HG03378 (cell line): ENCODE measurements around the gene ZNF397.

Source experiments
- ATAC-seq: cut with Tn5 transposase; IDR thresholded peaks from one replicate; pipeline ENCODE4 v1.9.1; 2021; ENCODE audit warnings: mild to moderate bottlenecking, moderate library complexity; ENCODE audit not compliant: unreplicated experiment

ZNF397 gene

DNA sequence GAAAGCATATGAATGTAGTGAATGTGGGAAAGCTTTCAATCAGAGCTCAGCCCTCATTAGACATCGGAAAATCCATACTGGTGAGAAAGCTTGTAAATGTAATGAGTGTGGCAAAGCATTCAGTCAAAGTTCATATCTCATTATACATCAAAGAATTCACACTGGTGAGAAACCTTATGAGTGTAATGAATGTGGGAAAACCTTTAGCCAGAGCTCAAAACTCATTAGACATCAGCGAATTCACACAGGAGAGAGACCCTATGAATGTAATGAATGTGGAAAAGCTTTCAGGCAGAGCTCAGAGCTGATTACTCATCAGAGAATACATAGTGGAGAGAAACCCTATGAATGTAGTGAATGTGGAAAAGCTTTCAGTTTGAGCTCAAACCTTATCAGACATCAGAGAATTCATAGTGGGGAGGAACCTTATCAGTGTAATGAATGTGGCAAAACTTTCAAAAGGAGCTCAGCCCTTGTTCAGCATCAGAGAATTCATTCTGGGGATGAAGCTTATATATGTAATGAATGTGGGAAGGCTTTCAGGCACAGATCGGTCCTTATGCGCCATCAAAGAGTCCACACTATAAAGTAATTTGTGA lies 5.0 kb downstream of the ZNF397 start:
- ATAC-seq, result no peak

DNA sequence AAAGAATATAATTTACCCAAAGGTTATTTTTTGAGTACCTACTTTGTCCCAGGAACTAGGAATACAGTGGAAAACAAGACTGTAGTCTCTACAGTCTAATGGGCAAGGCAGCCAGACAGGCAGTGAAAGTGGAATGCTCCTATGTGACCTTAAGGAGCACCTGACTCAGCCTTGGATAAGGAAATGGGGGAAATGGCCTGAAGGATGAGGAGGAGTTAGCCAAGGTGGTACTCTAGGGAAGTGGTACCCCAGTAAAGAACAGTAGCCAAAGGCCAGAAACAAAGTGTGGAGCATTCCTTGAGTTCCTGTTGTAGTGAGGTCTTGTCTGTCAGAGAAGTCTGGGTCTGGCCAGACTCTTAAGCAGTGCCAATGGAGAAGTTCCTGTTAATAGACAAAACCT lies 6.0 kb downstream of the ZNF397 start:
- ATAC-seq, result no peak

DNA sequence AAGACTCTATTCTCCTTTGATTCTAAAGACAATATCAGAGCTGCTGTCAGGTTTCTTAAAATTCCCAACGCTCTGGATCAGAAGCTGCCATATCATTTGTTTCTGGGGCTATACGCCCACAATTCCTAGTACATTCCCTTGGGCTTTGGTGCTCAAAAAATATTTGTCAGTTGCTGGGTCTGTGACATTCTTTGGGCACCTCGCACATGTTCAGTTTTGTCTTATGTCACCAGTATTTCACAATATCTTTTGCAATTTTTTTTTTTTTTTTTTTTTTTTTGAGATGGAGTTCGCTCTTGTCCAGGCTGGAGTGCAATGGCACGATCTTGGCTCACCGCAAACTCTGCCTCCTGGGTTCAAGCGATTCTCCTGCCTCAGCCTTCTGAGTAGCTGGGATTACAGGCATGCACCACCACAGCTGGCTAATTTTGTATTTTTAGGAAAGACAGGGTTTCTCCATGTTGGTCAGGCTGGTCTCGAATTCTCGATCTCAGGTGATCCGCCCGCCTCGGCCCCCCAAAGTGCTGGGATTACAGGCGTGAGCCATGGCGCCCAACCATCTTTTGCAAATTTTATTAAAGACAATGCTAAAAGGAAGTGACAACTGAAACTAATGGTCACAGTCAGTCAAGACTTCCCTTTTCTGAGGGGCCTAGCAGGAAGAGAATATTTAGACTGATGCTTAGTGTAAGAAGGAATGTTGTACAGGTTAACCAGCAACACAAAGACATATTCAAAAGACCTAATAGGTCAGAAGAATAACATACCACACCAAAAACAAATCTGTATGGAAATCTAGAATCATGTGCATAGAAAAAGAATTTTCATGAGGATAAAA lies 6.8 kb downstream of the ZNF397 start:
- ATAC-seq, result no peak

DNA sequence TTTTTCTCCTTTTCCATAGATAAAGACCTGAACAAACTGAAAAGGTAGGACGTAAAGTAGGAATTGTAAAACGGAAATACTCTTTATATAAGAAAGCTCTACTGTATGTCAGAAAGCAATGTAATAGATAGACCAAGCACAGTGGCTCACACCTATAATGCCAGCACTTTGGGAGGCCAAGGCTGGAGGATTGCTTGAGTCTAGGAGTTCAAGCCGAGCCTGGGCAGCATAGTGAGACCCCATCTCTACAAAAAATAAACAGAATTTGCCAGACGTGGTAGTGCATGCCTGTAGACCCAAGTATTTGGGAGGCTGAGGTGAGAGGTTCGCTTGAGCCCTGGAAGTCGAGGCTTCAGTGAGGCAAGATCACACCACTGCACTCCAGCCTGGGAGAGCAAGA lies 7.6 kb downstream of the ZNF397 start:
- ATAC-seq, result no peak

DNA sequence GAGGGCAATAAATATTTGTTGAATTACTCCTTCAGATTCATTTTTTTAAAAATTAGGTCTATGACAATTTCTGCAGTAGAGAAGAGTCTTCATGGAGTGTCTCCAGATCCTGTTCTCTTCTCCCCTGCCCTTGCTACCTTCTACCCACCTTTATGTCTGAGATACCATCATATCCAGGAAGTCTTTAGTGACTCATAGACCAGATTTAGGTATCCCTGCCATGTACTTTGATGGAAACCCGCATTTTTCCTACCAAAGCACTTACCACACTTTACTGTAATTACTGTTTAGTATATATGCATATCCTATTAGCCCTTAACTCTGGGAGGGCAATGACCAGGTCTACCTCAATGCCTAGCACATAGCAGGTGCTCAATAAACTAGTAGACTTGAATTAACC lies 11.6 kb downstream of the ZNF397 start:
- no peak for ATAC-seq

DNA sequence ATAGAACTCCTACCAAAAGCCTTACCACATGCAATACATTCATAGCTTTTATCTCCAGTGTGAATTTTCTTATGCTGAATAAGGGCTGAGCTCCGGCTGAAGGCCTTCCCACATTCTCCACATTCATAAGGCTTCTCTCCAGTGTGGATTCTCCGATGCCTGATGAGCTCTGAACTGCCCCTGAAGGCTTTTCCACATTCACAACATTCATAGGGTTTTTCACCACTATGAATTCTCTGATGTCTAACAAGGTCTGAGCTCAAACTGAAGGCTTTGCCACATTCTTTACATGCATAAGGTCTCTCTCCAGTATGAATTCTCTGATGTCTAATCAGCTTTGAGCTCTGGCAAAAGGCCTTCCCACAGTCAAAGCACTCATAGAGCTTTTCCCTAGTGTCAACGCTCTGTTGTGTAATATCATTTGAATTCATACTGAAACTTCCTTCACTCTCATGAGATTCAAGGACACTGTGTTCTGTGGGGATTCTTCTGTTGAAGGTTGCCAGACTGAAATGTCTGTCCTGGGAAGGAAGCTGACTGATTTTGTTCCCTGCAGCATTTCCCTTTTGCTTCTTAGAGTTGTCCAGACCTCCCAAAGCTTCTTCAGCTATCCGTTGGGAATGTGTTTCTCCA lies 12.9 kb downstream of the ZNF397 start:
- ATAC-seq, result no peak

DNA sequence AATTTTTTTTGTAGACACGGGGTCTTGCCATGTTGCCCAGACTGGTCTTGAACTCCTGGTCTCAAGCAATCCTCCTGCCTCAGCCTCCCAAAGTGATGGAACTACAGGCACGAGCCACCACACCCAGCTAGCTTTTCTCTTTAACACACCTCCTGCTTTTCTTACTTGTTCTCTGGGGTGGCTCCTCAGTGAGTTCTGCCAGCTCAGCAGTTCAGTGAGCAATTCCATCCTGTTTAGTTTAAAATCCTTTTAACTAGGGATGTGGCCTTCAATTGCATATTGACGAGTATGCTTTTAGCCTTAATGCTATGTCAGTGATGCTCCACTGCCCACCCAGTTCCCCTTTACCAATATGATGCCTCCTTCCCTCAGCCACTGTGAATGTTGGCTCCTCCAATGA lies 16.1 kb downstream of the ZNF397 start:
- no peak for ATAC-seq

DNA sequence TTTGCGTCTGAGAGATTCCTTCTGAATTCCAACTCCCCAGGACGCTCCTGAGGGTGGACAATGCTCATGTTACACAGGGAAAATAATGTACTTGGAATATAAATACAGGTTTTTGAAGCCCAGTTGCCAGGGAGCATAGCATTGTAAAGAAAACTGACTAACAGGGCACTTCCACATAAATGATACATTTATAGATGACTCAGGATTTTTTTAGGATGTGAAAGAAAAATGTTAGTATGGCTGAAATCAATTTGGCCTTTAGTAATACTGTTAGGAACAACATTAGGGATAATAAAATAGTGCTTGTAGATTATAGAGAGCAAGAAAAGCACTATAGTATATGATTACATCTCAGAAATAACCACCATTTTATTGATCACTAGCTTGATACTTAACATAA lies 23.6 kb downstream of the ZNF397 start:
- no peak for ATAC-seq

DNA sequence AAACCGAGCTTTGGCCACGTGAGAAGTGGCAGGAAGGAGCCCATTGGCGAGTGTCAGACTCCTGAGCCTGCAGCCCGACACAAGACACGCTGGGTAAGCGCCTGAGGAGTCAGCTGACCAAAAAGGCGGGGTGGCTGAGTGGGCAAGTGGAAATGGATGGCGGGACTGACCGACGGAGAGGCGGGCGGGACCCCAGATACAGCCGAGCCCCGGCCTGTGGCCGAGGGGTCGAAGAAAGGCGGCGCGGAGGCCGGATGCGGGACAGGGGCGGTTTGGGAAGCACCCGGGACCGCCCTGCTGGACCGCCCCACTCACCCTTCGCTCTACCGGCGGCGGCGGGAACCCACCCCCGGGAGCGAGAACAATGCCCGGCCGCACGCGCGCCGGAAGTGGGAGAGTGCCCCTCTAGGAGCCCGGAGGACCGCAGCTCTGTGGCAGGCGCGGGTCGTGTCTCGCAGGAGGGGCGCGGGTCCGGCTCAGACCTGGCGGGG lies 26.4 kb downstream of the ZNF397 start:
- peak; percentile 56 for ATAC-seq

DNA sequence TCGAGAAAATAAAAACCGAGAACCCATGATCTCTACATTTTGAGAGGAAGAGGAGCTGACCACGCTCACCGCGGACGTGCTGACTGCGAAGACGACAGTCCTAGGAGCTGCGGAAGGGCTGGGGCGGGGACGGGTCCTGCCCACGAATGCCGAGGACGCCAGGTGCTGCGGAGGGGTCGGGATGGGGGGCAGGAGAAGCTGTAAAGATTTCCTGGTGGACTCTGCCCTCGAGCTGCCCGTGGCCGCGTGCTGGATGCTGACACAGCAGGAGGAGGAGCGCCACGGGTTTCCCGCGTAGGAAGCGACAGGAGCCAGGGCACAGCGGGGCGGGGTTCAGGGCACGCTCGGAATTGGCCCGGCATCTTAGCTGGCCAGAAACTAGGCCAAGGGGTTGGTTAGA lies 27.0 kb downstream of the ZNF397 start:
- ATAC-seq, result no peak

DNA sequence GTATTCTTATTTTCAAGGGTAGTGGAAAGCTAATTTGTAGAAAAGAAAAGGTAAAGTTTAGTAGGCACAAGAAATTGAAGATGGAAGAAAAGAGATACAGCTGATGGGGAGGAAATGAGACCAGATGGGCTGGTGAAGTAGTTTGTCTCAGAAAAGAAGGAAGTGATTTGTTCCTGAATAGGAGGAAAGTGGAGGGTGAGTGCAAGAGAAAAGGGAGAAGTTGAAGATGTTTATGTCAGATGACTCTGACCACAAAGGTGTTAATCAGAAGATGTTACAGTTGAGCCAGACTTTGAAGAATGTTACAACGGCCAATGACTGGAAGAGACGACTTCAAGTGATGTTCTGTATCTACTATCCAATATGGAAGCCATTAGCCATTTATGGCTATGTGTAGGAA lies 28.0 kb downstream of the ZNF397 start:
- no peak for ATAC-seq

DNA sequence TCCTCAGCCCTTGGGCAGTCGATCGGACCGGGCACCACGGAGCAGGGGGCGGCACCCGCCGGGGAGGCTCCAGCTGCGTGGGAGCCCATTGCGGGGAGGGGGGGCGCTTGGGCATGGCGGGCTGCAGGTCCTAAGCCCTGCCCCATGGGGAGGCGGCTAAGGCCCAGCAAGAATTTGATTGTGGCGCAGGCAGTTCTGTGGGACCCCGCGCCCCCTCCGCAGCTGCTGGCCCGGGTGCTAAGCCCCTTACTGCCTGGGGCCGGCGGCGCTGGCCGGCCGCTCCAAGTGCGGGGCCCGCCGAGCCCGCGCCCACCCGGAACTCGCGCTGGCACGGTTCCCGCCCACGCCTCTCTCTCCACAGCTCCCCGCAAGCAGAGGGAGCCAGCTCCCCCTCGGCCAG lies 30.8 kb downstream of the ZNF397 start:
- no peak for ATAC-seq

DNA sequence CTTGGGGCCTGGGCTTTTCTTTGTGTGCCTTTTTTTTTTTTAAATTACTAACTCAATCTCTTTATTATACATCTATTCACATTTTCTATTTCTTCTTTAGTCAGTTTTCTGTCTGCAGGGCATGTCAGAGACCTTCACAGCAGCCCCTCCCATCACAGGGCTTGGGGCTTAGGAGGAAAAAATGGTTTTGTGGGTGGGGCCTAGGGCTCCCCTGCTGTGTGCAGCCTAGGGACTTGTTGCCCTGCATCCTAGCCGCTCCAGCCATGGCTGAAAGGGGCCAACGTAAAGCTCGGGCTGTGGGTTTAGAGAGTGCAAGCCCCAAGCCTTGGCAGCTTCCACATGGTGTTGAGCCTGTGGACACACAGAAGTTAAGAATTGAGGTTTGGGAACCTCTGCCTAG lies 35.4 kb downstream of the ZNF397 start:
- ATAC-seq, result no peak

DNA sequence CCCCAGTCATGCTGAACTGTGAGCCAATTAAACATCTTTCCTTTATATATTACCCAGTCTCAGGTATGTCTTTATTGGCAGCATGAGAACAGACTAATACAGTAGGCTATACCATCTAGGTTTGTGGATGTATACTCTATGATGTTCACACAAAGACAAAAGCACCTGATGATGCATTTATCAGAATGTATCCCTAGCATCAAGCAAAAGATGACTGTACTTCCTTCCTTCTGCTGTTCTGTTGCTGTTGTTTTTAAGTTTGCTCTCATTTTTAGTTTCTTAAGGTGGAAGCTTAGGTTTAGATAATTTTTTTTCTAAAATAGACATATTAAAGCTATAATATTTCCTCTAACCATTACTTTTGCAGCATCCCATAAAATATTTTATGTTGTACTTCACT lies 36.8 kb downstream of the ZNF397 start:
- ATAC-seq, result no peak

DNA sequence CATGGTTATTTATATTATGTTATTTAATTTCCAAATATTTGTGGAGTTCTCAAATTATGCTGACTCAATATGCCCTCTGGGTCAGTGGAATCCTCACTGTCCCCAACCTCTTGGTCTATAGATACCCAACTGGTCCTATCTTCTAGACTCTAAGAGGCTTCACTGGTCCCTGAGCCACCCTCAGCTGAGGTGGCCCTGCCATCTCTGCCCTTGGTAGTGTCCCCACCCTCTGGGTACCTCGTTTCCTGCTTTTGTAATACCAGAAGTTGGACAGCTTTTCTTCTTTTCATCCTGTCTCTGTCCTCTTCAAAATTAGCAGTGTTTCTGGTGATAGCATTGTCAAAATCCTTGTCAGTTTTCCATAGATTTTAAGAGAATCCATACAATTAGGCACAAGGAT lies 37.3 kb downstream of the ZNF397 start:
- no peak for ATAC-seq

DNA sequence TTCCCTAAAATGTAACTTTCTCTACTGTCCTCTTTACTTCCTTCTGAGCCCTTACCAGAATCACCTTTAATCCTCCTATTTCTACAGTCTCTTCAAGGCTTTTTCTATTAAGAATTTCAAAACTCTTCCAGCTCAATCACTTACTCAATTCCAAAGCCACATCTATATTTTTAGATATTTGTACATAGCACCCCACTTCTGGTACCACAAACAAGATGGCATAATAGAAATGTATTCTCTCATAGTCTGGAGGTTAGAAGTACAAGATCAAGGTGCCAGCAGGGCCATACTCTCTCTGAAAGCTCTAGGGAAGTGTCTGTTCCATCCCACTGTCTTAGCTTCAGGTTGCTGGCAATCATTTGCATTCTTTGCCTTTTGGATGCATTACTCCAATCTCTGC lies 38.1 kb downstream of the ZNF397 start:
- no peak for ATAC-seq

DNA sequence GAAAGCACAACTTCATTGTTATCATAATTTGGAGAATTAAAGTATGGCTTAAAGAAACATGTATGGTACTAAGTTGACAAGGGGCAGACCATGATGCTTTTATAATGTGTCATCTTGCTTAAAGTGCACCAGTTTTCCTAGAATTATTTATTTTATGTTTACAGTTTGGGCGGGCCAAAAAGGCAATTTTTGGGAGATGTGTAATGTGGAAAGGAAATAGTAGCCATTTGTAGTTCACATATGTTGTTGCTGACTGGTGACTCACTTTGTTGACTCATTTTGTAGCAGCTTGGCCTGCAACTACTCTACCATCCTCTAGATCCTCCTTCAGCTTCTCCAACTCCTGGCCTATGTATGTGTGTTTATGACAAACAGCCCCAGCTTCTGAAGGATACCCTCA lies 41.5 kb downstream of the ZNF397 start:
- ATAC-seq, result no peak

DNA sequence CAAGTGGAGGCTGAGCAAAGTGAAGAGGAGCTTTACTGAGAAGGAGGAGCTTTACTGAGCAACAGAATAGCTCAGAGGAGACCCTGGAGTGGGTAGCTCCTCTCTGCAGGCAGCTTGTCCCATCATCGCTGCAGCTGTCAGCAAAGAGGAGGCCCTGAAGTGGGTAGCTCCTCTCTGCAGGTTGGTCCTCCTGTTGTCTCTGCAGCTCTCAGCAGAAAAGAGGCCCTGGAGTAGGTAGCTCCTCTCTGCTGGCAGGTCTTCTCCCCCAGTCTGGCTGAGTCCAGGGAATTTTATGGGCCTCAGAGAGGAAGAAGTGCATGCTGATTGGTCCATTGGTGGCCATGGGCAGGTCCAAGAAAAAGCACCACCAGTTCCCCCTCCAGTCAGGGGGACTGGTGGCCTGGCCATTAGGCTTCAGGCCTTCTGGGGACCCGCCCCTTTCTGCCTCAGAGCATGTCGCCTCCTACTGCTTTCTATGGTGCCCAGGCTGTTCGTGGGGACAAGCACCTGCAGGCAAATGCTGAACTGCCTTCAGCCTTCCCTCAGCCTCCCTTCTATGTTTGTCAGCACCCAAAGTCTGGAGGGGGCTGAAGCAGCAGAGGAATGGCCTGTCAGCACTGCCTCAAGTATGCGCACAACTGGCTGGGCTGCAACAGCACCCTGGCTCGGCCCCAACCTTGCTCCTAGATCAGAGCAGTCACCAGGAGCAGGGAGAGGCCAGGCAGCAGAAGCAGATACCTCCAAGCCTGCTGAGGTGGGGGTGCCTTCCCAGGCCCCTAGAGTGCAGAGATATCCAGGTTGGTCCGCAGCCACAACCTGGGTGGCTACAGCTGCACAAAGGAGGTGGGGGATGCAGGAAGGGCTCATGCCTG lies 43.3 kb downstream of the ZNF397 start:
- ATAC-seq, result no peak

DNA sequence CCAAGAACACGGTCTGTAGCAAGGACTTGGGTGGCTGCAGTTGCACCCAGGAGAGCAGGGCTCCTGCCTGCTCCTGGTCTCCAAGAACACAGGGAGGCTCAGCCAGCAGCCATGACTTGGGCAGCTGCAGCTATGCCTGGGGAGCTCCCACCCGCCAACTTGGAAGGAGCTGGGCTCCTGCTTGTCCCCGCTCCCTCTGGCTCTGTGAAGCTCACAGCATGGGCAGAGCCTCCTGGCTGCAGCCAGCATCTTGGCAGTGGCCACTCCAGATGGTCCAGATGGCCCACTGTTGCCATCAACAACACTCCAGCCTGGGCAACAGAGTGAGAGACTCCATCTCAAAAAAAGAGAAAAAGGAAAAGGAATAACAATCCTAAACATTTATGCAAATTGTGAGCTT lies 44.0 kb downstream of the ZNF397 start:
- ATAC-seq, result no peak

DNA sequence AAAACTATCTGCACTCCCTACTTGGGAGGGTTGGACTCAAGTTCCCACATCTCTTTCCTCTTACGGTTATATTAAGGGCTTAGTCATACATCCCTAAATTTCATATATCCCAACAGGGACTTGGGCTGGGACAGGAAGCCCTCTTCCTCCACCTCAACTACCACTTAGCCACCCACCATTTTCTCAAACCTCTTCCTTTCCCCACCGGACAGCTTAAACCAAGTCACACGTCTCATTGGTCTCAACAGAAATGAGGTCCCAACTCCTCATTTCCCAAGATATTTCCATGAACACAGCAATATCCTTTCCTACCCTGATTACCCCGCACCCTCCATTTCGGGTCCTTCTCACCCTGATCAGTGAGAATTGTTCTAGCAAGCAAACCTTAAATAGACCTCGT lies 48.5 kb downstream of the ZNF397 start:
- peak; percentile 5 for ATAC-seq

DNA sequence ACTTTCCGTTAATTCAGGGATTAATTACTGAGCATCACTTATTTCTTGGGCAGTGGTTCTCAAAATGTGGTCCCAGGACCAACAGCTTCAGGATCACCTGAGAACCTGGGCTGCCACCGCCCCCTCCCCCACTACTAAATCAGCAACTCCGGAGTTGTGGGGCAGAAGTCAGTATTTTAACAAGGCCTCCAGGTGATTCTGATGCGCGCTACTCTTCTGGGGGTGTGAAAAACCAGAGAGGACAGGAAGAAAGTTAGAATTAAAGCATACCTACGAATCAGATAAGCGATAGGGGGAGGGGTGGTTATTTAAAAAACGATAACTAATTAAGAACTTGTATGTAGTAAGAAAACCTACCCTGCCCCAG lies 48.9 kb downstream of the ZNF397 start:
- peak; percentile 29 for ATAC-seq
